Hepatocyte (in vitro differentiated cells): ENCODE measurements around the gene FZD8. TPM values are rescaled to one million over a fixed set of nuclear protein-coding genes. Genes with fewer than 3 reads are reported as not detected.

Source experiments
- DNase-seq: peaks from one replicate; pipeline ENCODE4 v3.0.0-alpha.2; 2016; ENCODE audit warnings: low spot score
- H2AFZ ChIP-seq: fragments of 200-600 bp; sonication (generic); 2 replicates; pipeline ENCODE4 v1.6.0; 2016; ENCODE audit warnings: antibody characterized with exemption, mild to moderate bottlenecking
- H3K27ac ChIP-seq: fragments of 200-600 bp; sonication (generic); 2 replicates; pipeline ENCODE4 v1.5.1; 2016; ENCODE audit warnings: mild to moderate bottlenecking
- H3K27me3 ChIP-seq: fragments of 200-600 bp; sonication (generic); 2 replicates; pipeline ENCODE4 v1.6.1; 2016
- H3K36me3 ChIP-seq: fragments of 200-600 bp; sonication (generic); replicated peaks from 2 replicates; pipeline ENCODE4 v1.5.1; 2016; ENCODE audit warnings: low read depth; ENCODE audit not compliant: insufficient read depth
- H3K4me1 ChIP-seq: fragments of 200-600 bp; sonication (generic); 2 replicates; pipeline ENCODE4 v1.5.1; 2016; ENCODE audit warnings: mild to moderate bottlenecking, moderate library complexity; ENCODE audit not compliant: insufficient read depth
- H3K4me2 ChIP-seq: fragments of 200-600 bp; sonication (generic); 2 replicates; pipeline ENCODE4 v1.6.0; 2016
- H3K4me3 ChIP-seq: fragments of 200-600 bp; sonication (generic); 2 replicates; pipeline ENCODE4 v1.5.1; 2016; ENCODE audit warnings: mild to moderate bottlenecking
- H3K79me2 ChIP-seq: fragments of 200-600 bp; sonication (generic); 2 replicates; pipeline ENCODE4 v1.6.0; 2017; ENCODE audit warnings: mild to moderate bottlenecking
- H3K9me2 ChIP-seq: fragments of 200-600 bp; sonication (generic); replicated peaks from 2 replicates; pipeline ENCODE4 v1.6.0; 2017; ENCODE audit warnings: mild to moderate bottlenecking; ENCODE audit not compliant: insufficient read depth
- H3K9me3 ChIP-seq: fragments of 200-600 bp; sonication (generic); 2 replicates; pipeline ENCODE4 v1.5.1; 2016; ENCODE audit warnings: low read depth, mild to moderate bottlenecking
- H4K20me1 ChIP-seq: fragments of 200-600 bp; sonication (generic); 2 replicates; pipeline ENCODE4 v1.6.0; 2016; ENCODE audit warnings: mild to moderate bottlenecking; ENCODE audit not compliant: insufficient read depth, poor library complexity, severe bottlenecking
- EZH2 ChIP-seq: fragments of 200-600 bp; sonication (generic); IDR thresholded peaks from 2 replicates; pipeline ENCODE4 v1.6.1; 2016; ENCODE audit warnings: antibody characterized with exemption, mild to moderate bottlenecking, borderline replicate concordance
- EZH2phosphoT487 ChIP-seq: fragments of 200-600 bp; sonication (generic); IDR thresholded peaks from one replicate; pipeline ENCODE4 v1.6.1; 2018; ENCODE audit warnings: antibody characterized with exemption, mild to moderate bottlenecking, low read depth, moderate library complexity; ENCODE audit not compliant: unreplicated experiment, severe bottlenecking
- WGBS: methylation state at CpG from one replicate; pipeline ENCODE4 v1.1.6; 2016; ENCODE audit warnings: low lambda C conversion rate; ENCODE audit errors: missing lambda C conversion rate; 5-methylcytosine and 5-hydroxymethylcytosine counted together
- polyA plus RNA-seq: library from polyadenylated mRNA; unstranded; fragments of >200 nt; fragmentation: Nextera tagmentation; extraction: Ambion mirVana; gene quantifications from 2 replicates; pipeline ENCODE4 v1.2.1, GENCODE V29; 2016
- total RNA-seq: library from RNA; depleted of rRNA; stranded (reverse); fragments of >200 nt; gene quantifications from 2 replicates; pipeline ENCODE4 v1.2.3, GENCODE V29; 2014
- TF ChIP-seq, protein P1 (sequence below): fragments of 200-600 bp; sonication (generic); IDR thresholded peaks from 2 replicates; pipeline ENCODE4 v1.5.1; 2016; ENCODE audit warnings: antibody characterized with exemption, mild to moderate bottlenecking; ENCODE audit not compliant: poor library complexity

The FZD8 gene
- total and polyA plus RNA-seq, 2 experiments from 2014 or later: 3.7 to 7.7 TPM

DNA sequence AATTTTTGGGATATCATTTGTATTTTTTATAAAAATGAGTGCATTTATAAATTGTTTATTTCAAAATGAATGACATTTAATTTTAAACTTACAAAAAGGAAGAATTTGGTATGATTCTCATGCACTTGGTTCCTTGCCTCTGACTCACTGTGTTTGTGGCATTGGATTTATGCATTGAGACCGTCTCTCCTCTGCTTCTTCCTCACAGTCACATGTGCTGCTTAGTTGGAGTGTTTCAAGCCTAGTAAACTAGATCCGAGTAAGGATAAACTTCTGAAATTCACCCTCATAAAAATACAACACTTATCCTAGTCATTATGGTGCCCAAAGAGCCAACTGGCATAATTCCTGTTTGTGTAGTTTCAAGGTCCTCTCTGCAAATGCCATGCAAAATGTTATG, 19.1 kb upstream of the FZD8 start:
- H3K9me3 ChIP-seq: no peaks in the 10 kb centered on the region
- H3K4me2 ChIP-seq: no peak overlapping the region
- H3K27me3 ChIP-seq: no peaks in the 10 kb centered on the region
- H3K36me3 ChIP-seq: no peaks in the 10 kb centered on the region
- no peak overlapping the region for H3K4me3 ChIP-seq
- 44% methylated on average over 2 of the region's 2 CpGs for WGBS
- no peaks in the 10 kb centered on the region for H4K20me1 ChIP-seq
- no peak overlapping the region for H3K27ac ChIP-seq
- H3K79me2 ChIP-seq: no peaks in the 10 kb centered on the region
- H3K9me2 ChIP-seq: no peaks in the 10 kb centered on the region
- H2AFZ ChIP-seq: no peak overlapping the region
- no peak for DNase-seq
- TF ChIP-seq EZH2phosphoT487: no peak
- TF ChIP-seq EZH2: no peak
- TF ChIP-seq, protein P1, sequence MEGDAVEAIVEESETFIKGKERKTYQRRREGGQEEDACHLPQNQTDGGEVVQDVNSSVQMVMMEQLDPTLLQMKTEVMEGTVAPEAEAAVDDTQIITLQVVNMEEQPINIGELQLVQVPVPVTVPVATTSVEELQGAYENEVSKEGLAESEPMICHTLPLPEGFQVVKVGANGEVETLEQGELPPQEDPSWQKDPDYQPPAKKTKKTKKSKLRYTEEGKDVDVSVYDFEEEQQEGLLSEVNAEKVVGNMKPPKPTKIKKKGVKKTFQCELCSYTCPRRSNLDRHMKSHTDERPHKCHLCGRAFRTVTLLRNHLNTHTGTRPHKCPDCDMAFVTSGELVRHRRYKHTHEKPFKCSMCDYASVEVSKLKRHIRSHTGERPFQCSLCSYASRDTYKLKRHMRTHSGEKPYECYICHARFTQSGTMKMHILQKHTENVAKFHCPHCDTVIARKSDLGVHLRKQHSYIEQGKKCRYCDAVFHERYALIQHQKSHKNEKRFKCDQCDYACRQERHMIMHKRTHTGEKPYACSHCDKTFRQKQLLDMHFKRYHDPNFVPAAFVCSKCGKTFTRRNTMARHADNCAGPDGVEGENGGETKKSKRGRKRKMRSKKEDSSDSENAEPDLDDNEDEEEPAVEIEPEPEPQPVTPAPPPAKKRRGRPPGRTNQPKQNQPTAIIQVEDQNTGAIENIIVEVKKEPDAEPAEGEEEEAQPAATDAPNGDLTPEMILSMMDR: no peak
- H3K4me1 ChIP-seq: no peaks in the 10 kb centered on the region

DNA sequence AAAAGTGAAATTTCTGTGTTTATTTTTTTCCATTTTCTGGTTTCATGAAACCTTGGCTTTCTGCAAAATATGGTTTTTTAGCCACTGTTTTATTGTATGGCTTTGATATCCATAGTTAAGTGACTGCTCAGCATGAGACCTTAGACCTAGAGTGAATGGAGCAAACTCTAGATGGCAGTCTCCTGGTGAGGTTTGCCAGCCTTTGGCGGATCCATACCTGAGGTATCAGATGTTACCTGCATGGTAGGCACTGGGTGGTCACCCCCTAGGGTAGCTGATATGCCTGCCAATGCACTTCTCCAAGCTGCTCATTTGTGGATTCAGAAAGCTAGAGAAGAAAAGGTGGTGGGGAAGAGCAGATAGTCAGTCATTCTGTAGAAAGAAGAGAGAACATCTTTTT, 17.4 kb upstream of the FZD8 start:
- Histone ChIP-seq H3K9me2 (no peaks in the 10 kb centered on the region), H3K27ac (no peak overlapping the region), H3K36me3 (no peaks in the 10 kb centered on the region), H4K20me1 (no peaks in the 10 kb centered on the region), H3K4me1 (no peaks in the 10 kb centered on the region), H3K4me2 (no peak overlapping the region), H3K79me2 (no peaks in the 10 kb centered on the region), H3K4me3 (no peak overlapping the region), H2AFZ (no peak overlapping the region), H3K9me3 (no peaks in the 10 kb centered on the region), H3K27me3 (no peaks in the 10 kb centered on the region)
- TF ChIP-seq, protein P1: no peak
- no peak for TF ChIP-seq EZH2
- no peak for TF ChIP-seq EZH2phosphoT487
- no peak for DNase-seq
- 80% methylated on average over 1 of the region's 1 CpG for WGBS

DNA sequence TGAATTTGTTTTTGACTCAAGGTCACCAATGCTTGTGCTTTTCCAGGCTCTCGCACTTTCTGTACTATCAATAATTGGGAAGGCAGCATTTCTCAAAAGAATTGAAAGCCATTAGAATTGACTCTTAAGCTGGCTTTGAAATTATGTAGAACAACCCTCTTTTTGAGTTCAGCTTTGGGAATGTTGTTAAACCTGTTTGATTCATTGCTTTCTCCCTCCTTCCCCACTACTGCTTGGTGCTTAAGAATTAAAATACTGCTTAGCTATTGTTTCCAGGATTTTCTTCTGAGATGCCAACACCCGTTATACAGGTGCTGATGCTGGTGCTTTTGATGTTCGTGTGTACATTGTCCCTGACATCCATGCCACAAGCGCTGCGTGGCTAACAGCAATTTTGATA, 15.5 kb upstream of the FZD8 start:
- no peaks in the 10 kb centered on the region for H3K4me1 ChIP-seq
- no peaks in the 10 kb centered on the region for H4K20me1 ChIP-seq
- H3K36me3 ChIP-seq: no peaks in the 10 kb centered on the region
- no peaks in the 10 kb centered on the region for H3K27me3 ChIP-seq
- H3K9me2 ChIP-seq: no peaks in the 10 kb centered on the region
- H2AFZ ChIP-seq: no peak overlapping the region
- no peak overlapping the region for H3K27ac ChIP-seq
- 72% methylated on average over 5 of the region's 5 CpGs for WGBS
- no peak overlapping the region for H3K4me3 ChIP-seq
- H3K9me3 ChIP-seq: no peaks in the 10 kb centered on the region
- H3K79me2 ChIP-seq: no peaks in the 10 kb centered on the region
- DNase-seq: no peak
- H3K4me2 ChIP-seq: no peak overlapping the region
- TF ChIP-seq EZH2phosphoT487 (no peak), EZH2 (no peak)
- TF ChIP-seq, protein P1: no peak

DNA sequence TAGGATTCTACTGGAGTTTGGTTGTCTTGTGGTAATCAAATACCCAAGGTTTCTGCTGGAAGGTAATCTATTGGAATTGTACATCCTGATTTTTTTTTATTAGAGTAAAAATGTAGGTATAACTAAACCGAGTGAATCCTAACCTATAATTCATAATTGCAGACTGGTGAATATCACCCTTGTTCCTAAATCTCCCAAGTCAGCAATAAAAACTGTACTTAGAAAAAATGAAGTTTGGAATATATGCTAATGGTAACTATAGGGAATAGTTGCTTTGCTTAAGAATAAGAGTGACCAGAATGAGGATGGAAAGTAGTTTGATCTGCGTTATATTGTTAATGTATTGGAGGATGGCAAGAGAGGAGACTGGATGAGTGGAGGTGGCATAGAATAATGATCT, 10.7 kb upstream of the FZD8 start:
- no peak overlapping the region for H2AFZ ChIP-seq
- H3K9me3 ChIP-seq: no peaks in the 10 kb centered on the region
- no peaks in the 10 kb centered on the region for H3K27me3 ChIP-seq
- H3K27ac ChIP-seq: no peak overlapping the region
- 87% methylated on average over 2 of the region's 2 CpGs for WGBS
- H3K4me1 ChIP-seq: no peaks in the 10 kb centered on the region
- no peak overlapping the region for H3K4me3 ChIP-seq
- no peaks in the 10 kb centered on the region for H3K36me3 ChIP-seq
- no peaks in the 10 kb centered on the region for H4K20me1 ChIP-seq
- H3K79me2 ChIP-seq: no peaks in the 10 kb centered on the region
- no peak for DNase-seq
- H3K9me2 ChIP-seq: no peaks in the 10 kb centered on the region
- no peak overlapping the region for H3K4me2 ChIP-seq
- TF ChIP-seq, protein P1: no peak
- no peak for TF ChIP-seq EZH2phosphoT487
- TF ChIP-seq EZH2: no peak
